K562 (cell line): Measurements from ENCODE around the gene RSRP1. TPM values are rescaled to one million over a fixed set of nuclear protein-coding genes. Genes with fewer than 3 reads are reported as not detected.

Experiments used
- CBFB ChIP-seq: sonication (generic); formaldehyde crosslinking; IDR thresholded peaks from 2 replicates; pipeline ENCODE4 v1.4.0; 2020; ENCODE audit warnings: mild to moderate bottlenecking, missing genetic modification reagents
- CBX3 ChIP-seq, 2 experiments: IDR thresholded peaks; 1 replicate in 1 of 2; 2 replicates in 1 of 2; pipeline ENCODE4 v1.6.1; 2012; ENCODE audit warnings: inconsistent platforms in 2 of 2, low read length in 2 of 2, borderline replicate concordance in 1 of 2, control low read depth in 1 of 2
- ETS2 ChIP-seq: IDR thresholded peaks from 2 replicates; pipeline ENCODE4 v1.6.1; 2016; ENCODE audit warnings: borderline replicate concordance, missing genetic modification characterization, mild to moderate bottlenecking, moderate library complexity, missing compliant biosample characterization; ENCODE audit not compliant: poor library complexity, severe bottlenecking
- HDAC1 ChIP-seq, 2 experiments: fragments of 450-650 bp; IDR thresholded peaks; 2 replicates each; pipeline ENCODE4 v1.6.1; 2016 to 2017; ENCODE audit warnings: inconsistent platforms in 1 of 2, mild to moderate bottlenecking in 1 of 2, moderate library complexity in 1 of 2
- HDAC3 ChIP-seq: fragments of 450-650 bp; IDR thresholded peaks from 2 replicates; pipeline ENCODE4 v1.6.1; 2018; ENCODE audit warnings: borderline replicate concordance, mild to moderate bottlenecking, moderate library complexity; ENCODE audit not compliant: partially characterized antibody
- HNRNPUL1 ChIP-seq: fragments of 200-400 bp; formaldehyde crosslinking; IDR thresholded peaks from 2 replicates; pipeline ENCODE4 v1.6.1; 2017; ENCODE audit warnings: low read length
- IFI16 ChIP-seq: fragments of 250-450 bp; sonication (Bioruptor Pico); IDR thresholded peaks from 2 replicates; pipeline ENCODE4 v2.1.2; 2022; ENCODE audit warnings: mild to moderate bottlenecking, inconsistent platforms
- KLF6 ChIP-seq: fragments of 250-450 bp; sonication (Bioruptor Pico); IDR thresholded peaks from 2 replicates; pipeline ENCODE4 v1.4.0; 2020; ENCODE audit warnings: mild to moderate bottlenecking, moderate library complexity, borderline replicate concordance
- MAFK ChIP-seq: IDR thresholded peaks from 2 replicates; pipeline ENCODE4 v1.6.1; 2011; ENCODE audit warnings: low read length, improper control_type of control experiment
- MIER1 ChIP-seq: fragments of 450-650 bp; IDR thresholded peaks from 2 replicates; pipeline ENCODE4 v1.6.1; 2016; ENCODE audit warnings: antibody characterized with exemption, mild to moderate bottlenecking, low read depth
- MYNN ChIP-seq, 2 experiments: sonication (generic); formaldehyde crosslinking in 1 of 2; IDR thresholded peaks; 2 replicates each; pipeline versions ENCODE4 v1.5.0 to v1.6.1; 2016 to 2020; ENCODE audit warnings: antibody characterized with exemption in 1 of 2, missing genetic modification reagents in 1 of 2
- NRF1 ChIP-seq, 2 experiments: fragments of 450-650 bp; IDR thresholded peaks in 1 of 2; conservative IDR thresholded peaks in 1 of 2; 2 replicates each; pipeline ENCODE4 v1.6.1; 2014; ENCODE audit warnings: mild to moderate bottlenecking in 2 of 2
- POLR2B ChIP-seq: fragments of 450-650 bp; IDR thresholded peaks from 2 replicates; pipeline ENCODE4 v1.6.1; 2018; ENCODE audit warnings: low read depth; ENCODE audit not compliant: partially characterized antibody
- PTBP1 ChIP-seq: fragments of 200-400 bp; formaldehyde crosslinking; IDR thresholded peaks from 2 replicates; pipeline ENCODE4 v1.6.1; 2017; ENCODE audit warnings: low read depth, low read length
- RBM34 ChIP-seq: fragments of 200-400 bp; formaldehyde crosslinking; IDR thresholded peaks from 2 replicates; pipeline ENCODE4 v1.6.1; 2018; ENCODE audit warnings: low read length, borderline replicate concordance; ENCODE audit not compliant: insufficient read depth
- SRSF3 ChIP-seq: fragments of 200-400 bp; formaldehyde crosslinking; IDR thresholded peaks from 2 replicates; pipeline ENCODE4 v1.6.1; 2016; ENCODE audit warnings: mild to moderate bottlenecking, low read length, moderate library complexity; ENCODE audit not compliant: insufficient read depth
- STAT5B ChIP-seq: fragments of 250-450 bp; sonication (Bioruptor Pico); IDR thresholded peaks from 2 replicates; pipeline ENCODE4 v1.8.0; 2021; ENCODE audit warnings: mild to moderate bottlenecking, inconsistent platforms
- TCF7 ChIP-seq: sonication (generic); IDR thresholded peaks from 2 replicates; pipeline ENCODE4 v1.6.1; 2016; ENCODE audit warnings: antibody characterized with exemption, borderline replicate concordance
- ZNF133 ChIP-seq: fragments of 250-450 bp; sonication (Bioruptor Pico); IDR thresholded peaks from 2 replicates; pipeline ENCODE4 v1.4.0; 2020; ENCODE audit warnings: mild to moderate bottlenecking
- ZNF3 ChIP-seq: fragments of 250-450 bp; sonication (Bioruptor Pico); IDR thresholded peaks from 2 replicates; pipeline ENCODE4 v1.5.0; 2021; ENCODE audit warnings: mild to moderate bottlenecking, moderate library complexity
- ZNF384 ChIP-seq: IDR thresholded peaks from 2 replicates; pipeline ENCODE4 v1.6.1; 2012; ENCODE audit warnings: low read depth, low read length, improper control_type of control experiment
- ZNF41 ChIP-seq: fragments of 250-450 bp; sonication (Bioruptor Pico); conservative IDR thresholded peaks from 2 replicates; pipeline ENCODE4 v1.4.0; 2020; ENCODE audit warnings: mild to moderate bottlenecking
- ZNF584 ChIP-seq: fragments of 200-800 bp; sonication (Bioruptor generic); IDR thresholded peaks from 2 replicates; pipeline ENCODE4 v1.6.1; 2016; ENCODE audit warnings: low read depth, mild to moderate bottlenecking, missing genetic modification characterization, missing compliant biosample characterization
- ZSCAN29 ChIP-seq: fragments of 450-650 bp; IDR thresholded peaks from 2 replicates; pipeline ENCODE4 v1.6.1; 2017
- polyA plus RNA-seq, 8 experiments: library from polyadenylated mRNA; depleted of rRNA in 4 of 8; stranded (reverse) in 5 of 8; unstranded in 3 of 8; fragments of >200 nt; fragmentation: Nextera tagmentation in 2 of 8; fragmentation: Illumina TruSeq in 1 of 8; extraction: Ambion mirVana in 2 of 8; extraction: Trizol in 1 of 8; gene quantifications; 2 replicates each; pipeline versions ENCODE4 v1.2.1 to v1.2.3, GENCODE V29; 2011 to 2014; ENCODE audit warnings: inconsistent platforms in 1 of 8, missing spikeins in 1 of 8
- total RNA-seq, 7 experiments: library from RNA; depleted of rRNA in 6 of 7; stranded (reverse); fragments of >200 nt in 6 of 7; fragmentation: Illumina TruSeq in 2 of 7; extraction: Trizol in 2 of 7; gene quantifications; 2 replicates each; pipeline versions ENCODE4 v1.2.1 to v1.2.3, GENCODE V29; 2011 to 2021; ENCODE audit warnings: low replicate concordance in 1 of 7
- TF ChIP-seq, protein P1 (sequence below): sonication (generic); formaldehyde crosslinking; IDR thresholded peaks from 2 replicates; pipeline ENCODE4 v1.8.1; 2022; ENCODE audit warnings: missing genetic modification reagents
- TF ChIP-seq, protein P2 (sequence below): sonication (generic); formaldehyde crosslinking; IDR thresholded peaks from 2 replicates; pipeline ENCODE4 v1.8.1; 2023; ENCODE audit warnings: mild to moderate bottlenecking, missing genetic modification reagents

Gene RSRP1
- total and polyA plus RNA-seq, 9 of the 15 experiments (the other 6 are each of a cell fraction or from before 2014, with no cell fraction given) = 27.2 to 283 (median 146) TPM

DNA sequence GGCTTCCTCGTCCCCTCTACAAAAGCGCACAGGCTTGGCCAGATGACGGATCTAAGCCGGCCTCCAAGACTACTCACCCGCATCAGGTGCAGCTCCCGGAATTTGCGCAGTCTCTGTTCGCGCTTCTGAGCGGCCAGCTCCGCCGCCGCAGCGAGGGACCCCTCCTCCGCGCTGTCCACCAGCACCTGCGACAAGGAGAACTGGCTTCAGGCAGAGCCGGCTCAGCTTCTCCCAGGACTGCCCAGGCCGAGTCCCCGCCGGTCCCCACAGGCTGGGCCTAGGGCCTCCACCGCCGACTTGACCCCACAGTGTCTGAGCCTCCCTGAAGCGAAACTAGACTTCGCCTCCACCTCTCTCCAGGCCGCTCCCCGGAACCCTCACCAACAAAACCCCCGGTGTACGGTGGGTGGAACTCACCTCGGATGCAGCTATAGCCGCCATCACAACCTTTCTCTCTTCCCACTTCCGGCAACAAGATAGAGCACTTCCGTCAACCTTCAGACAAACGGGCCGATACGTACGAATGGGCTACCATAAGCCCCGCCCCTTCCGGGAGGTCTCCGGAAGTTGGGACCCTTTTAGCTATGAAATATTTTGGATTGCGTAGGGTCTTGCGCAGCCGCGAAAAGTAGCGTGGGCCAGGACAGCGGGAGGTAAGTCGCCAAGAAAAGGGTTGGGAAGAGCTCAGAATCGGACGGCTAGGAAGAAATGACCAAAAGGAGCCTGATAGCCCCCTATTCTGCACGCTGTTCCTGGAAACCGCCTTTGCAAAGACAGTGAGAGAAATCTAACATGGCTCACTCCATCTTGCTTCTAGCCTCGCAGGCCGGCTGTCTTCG lies 15.0 kb downstream of the RSRP1 start, which contains the start of gene SYF2 (continued):
- TF ChIP-seq, protein P1, sequence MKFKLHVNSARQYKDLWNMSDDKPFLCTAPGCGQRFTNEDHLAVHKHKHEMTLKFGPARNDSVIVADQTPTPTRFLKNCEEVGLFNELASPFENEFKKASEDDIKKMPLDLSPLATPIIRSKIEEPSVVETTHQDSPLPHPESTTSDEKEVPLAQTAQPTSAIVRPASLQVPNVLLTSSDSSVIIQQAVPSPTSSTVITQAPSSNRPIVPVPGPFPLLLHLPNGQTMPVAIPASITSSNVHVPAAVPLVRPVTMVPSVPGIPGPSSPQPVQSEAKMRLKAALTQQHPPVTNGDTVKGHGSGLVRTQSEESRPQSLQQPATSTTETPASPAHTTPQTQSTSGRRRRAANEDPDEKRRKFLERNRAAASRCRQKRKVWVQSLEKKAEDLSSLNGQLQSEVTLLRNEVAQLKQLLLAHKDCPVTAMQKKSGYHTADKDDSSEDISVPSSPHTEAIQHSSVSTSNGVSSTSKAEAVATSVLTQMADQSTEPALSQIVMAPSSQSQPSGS = no peak
- no peak for TF ChIP-seq STAT5B (CRISPR knock-in tag)
- TF ChIP-seq RBM34 = no peak
- TF ChIP-seq TCF7 = 0 out of 2 replicates have a peak, but pooled peaks have one; percentile 15
- no peak for TF ChIP-seq SRSF3
- TF ChIP-seq ZNF133 (CRISPR knock-in tag) = no peak
- peak in 1 of 2 experiments; percentile 98; a peak in 2 of 4 replicates for TF ChIP-seq HDAC1 (IDR thresholded peaks at IDR 0.05)
- peak; percentile 72; the same call in 1 of the 2 replicates for TF ChIP-seq CBFB (CRISPR knock-in tag)
- TF ChIP-seq ZNF41 (CRISPR knock-in tag) = peak; percentile 82
- no peak; the same call in 1 of the 2 replicates for TF ChIP-seq ZNF3
- TF ChIP-seq ETS2 (tag) = peak; percentile 9
- peak; percentile 74 for TF ChIP-seq KLF6 (CRISPR knock-in tag)
- TF ChIP-seq MYNN (IDR thresholded peaks at IDR 0.05) = no peak
- no peak for TF ChIP-seq MYNN (CRISPR knock-in tag; IDR thresholded peaks at IDR 0.05)
- TF ChIP-seq HDAC3 = peak; percentile 7
- 0 out of 2 replicates have a peak, but pooled peaks have one; percentile 13 for TF ChIP-seq ZSCAN29
- TF ChIP-seq CBX3 (IDR thresholded peaks at IDR 0.05; ENCODE audit: borderline replicate concordance in 1 of 2, low read length in 2 of 2) = 0 out of 3 replicates have a peak, but pooled peaks of 1 of the 2 experiments have one; percentile 4
- TF ChIP-seq ZNF584 (CRISPR knock-in tag) = peak; percentile 94
- no peak for TF ChIP-seq HNRNPUL1
- TF ChIP-seq ZNF384 = no peak
- TF ChIP-seq, protein P2, sequence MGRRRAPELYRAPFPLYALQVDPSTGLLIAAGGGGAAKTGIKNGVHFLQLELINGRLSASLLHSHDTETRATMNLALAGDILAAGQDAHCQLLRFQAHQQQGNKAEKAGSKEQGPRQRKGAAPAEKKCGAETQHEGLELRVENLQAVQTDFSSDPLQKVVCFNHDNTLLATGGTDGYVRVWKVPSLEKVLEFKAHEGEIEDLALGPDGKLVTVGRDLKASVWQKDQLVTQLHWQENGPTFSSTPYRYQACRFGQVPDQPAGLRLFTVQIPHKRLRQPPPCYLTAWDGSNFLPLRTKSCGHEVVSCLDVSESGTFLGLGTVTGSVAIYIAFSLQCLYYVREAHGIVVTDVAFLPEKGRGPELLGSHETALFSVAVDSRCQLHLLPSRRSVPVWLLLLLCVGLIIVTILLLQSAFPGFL = no peak
- 0 out of 2 replicates have a peak, but pooled peaks have one; percentile 6 for TF ChIP-seq MAFK
- TF ChIP-seq MIER1 = peak; percentile 81; the same call in 1 of the 2 replicates
- TF ChIP-seq POLR2B = peak; percentile 82
- no peak for TF ChIP-seq IFI16 (CRISPR knock-in tag)
- TF ChIP-seq PTBP1 = 0 out of 2 replicates have a peak, but pooled peaks have one; percentile 47
- peak; percentile 88 to 90 for TF ChIP-seq NRF1 (conservative IDR thresholded peaks at IDR 0.05 in 1 of 2, IDR thresholded peaks at IDR 0.05 in 1 of 2)
